GM21367 (cell line): ENCODE measurements around the gene FOXP1.

ENCODE experiments used
- ATAC-seq: cut with Tn5 transposase; IDR thresholded peaks from one replicate; pipeline ENCODE4 v1.9.1; 2021; ENCODE audit not compliant: unreplicated experiment

The FOXP1 gene

DNA sequence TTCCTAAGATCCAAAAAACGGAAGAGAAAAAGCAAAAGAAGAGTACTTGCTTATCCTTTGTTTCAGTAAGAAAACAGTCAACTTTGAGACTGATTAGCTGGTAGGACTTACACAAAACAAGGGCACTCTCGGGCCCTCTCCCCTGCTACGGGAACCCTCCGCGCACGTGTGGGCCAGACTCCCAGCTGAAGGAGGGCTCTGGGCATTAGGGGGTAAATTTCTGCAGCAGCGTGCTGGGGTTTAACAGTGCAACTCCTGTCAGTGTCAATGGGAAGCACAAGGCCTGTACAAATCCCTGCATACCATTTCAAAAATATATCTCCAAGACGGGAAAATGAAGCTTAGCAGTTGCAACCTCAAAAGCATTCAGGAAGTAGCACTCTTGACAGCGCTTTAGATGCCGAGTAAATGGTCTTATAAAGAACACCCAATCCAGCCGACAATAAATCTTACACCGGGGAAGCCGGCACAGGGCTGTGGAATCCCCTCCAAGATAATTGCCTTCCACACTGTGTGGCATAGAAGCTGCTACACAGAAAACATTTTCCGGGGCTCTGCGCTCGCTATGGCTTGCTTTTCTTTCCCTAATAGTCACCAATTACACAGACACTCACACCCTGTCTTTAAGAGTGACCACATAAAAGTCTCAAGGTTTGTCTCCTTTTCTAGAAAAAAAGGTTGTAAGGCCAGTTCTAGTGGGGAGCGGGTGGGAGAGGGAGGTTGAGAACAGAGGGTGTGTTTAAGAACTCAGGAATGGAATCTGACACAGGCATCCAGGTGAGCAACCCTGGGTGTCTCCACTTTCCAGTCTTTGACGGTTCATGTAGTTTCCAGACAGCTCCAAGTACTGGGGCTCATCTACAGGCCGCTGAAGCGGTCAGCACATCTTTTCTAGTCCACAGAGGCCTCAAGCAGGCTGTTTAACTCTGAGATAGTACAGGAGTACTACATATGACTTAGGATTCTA is 512.7 kb downstream of the FOXP1 start:
- ATAC-seq = no peak

- ATAC-seq = no peak
Measured at GRCh38 chr3:71069797-71070196, 513.7 kb downstream of the FOXP1 start.

- ATAC-seq = no peak
Measured at GRCh38 chr3:71067977-71068654, 515.4 kb downstream of the FOXP1 start.

DNA sequence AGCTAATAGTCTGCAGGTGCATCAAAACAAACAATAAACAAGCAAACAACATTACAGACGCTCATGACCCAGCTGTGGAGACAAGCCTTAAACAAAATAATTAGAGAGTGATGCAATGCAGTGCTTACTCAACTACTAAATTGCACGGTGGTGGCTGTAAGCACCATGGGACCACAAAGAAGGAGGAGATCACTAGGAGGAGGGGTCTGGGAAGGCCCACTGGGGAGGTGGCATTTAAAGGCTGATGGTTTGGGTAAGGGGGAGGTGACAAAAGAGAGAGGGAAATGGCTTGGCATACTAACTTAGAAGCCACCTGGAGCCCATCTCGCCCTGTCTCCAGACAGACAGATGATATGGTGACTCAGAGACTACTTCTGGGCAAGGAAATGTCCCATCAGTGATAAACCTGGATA is 516.7 kb downstream of the FOXP1 start:
- no peak for ATAC-seq

GRCh38 chr3:71066356-71066755 is 517.2 kb downstream of the FOXP1 start:
- ATAC-seq = no peak

GRCh38 chr3:71065764-71066013 is 517.8 kb downstream of the FOXP1 start:
- no peak for ATAC-seq

DNA sequence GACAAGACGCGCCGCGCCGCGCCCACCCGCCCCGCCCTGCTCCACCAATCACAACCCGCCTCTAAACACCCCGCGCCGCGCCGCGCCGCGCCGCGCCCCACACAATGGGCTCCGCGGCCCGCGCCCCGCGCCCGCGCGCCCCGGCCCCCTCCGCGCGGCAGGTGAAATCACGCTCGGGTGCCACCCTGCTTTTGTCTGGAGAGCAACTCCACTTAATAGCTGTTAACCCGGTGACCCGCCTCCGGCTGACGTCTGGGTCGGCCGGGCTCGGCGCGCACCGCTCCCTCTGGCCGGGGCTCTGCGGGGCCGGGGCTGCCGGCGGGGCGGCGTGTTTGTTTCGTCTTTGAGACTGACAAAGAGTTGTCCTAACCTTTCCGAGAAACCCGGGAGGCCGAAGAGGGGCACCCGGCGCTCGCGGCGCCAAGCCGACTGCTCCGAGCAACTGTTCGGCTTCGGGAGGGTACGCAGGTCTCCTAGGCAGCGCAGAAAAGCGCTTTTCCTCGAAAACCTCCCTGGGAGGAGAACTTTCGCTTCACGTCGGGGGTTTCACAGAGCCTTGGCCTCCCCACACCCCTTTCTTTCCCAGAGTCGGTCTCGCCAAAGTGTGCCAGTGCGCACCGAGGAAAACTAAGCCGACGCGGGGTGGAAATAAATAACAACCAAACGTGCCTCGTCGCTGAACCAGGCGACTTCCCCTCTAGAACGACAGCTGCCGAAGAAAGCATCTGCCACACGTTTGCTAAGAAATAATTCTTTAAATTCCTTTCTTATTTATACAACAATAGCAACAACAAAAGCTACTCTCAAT is 518.4 kb downstream of the FOXP1 start:
- ATAC-seq = peak; percentile 13

- ATAC-seq = peak; percentile 40
Measured at GRCh38 chr3:71064291-71064955, 519.1 kb downstream of the FOXP1 start.

GRCh38 chr3:71063773-71064290 is 519.7 kb downstream of the FOXP1 start:
- peak; percentile 11 for ATAC-seq

GRCh38 chr3:71062952-71063772 is 520.4 kb downstream of the FOXP1 start:
- no peak for ATAC-seq

DNA sequence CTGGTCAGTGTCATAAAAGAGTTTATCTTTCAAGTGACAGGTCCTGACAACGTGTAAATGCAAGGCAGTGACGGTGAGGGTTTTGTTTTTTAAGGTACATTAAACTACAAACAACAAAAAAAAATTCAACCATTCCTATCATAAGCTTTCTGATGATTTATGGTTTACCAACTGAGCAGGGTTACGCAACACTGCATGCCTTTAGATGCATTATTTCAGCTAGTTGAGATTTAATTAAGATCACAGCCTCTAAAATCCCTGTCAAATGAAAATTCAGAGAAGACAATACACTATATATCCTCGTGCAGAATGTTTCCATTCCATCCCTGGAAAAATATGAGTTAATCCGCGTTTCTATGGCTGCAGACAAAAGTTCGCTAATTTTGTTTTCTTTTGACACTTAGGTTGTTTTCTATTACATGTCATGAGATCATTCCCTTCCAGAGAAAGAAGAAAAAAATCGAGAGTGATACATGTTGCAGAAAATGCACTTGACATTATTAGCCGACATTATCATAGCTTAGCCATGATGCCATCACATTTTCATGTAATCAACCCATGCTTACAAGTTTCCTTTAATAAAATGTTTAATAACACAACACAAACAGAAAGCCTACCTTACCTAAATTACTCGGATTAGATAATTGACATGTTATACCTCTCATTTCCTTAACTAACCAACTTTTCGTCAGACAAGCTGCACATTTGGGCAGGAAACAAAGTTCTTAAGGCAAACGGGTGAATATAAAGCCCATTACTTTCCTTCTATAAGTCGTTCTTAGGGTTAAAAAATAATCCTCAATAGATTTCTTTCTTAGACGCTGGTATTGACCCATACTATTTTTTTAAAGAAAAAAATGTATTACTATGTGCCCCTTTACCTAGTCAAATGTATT is 521.2 kb downstream of the FOXP1 start:
- no peak for ATAC-seq

- no peak for ATAC-seq
Measured at GRCh38 chr3:71061581-71061980, 521.9 kb downstream of the FOXP1 start.

- no peak for ATAC-seq
Measured at GRCh38 chr3:71061037-71061436, 522.5 kb downstream of the FOXP1 start.

DNA sequence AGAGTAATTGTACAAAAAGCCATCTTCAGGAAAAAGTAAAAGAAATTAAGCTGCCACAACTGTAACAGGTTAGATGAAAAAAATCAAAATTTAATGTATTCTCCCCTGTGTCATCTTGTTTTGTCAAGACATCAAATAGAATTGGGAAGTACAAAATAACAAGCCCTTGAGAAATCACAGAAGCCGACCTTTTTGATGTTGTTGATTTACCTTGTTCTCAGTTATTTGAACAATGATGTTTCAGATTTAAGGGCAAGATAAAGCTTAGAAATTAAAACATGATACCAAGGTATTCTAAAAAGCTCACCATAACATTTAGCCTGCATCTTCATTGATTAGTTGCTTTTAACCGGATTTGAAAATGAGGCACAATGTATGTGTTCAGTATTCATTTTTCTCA is 523.0 kb downstream of the FOXP1 start:
- no peak for ATAC-seq

GRCh38 chr3:71057526-71057894 is 526.0 kb downstream of the FOXP1 start:
- ATAC-seq = no peak

DNA sequence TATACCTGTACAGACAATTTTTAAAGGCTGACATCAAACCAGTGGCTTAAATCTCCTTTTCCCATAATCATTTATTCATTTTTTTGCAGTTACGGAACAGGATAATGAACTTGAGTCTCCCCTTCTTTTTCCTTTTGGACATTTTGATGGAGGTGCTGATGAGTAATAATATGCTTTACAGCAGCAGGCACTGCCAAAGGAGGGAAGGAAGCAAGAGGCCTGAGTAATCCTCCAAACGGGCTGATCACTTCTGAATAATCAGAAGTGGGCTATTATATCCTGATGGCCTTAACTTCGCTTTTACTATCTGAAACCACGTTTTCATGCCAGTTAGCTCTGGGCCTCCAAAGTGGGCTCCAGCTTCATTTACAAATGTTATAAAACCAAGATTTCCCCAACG is 527.2 kb downstream of the FOXP1 start:
- no peak for ATAC-seq

GRCh38 chr3:71055257-71056001 is 528.1 kb downstream of the FOXP1 start:
- no peak for ATAC-seq

- no peak for ATAC-seq
Measured at GRCh38 chr3:71054312-71054711, 529.2 kb downstream of the FOXP1 start.
